WTC11 (cell line): Measurements from ENCODE around the gene MEFV. TPM values are rescaled to one million over a fixed set of nuclear protein-coding genes. Genes with fewer than 3 reads are reported as not detected.
A peak's percentile ranks its signal among the peaks of the same experiment; 100 is the strongest.

Experiments
- ATAC-seq: fragments of 200-7000 bp; cut with Tn5 transposase; 2 replicates; pipeline ENCODE4 v1.10.0; 2021; ENCODE audit warnings: mild to moderate bottlenecking, moderate library complexity
- CTCF ChIA-PET: fragments of 300-600 bp; sonication (Branson Sonifier 250); formaldehyde crosslinking; loops from one replicate; lab custom pipeline; 2021; ENCODE audit warnings: antibody characterized with exemption; lab: Charles Lee
- POLR2A ChIA-PET: fragments of 350-600 bp; sonication (Branson Sonifier 250); formaldehyde crosslinking; loops from one replicate; lab custom pipeline; 2021; ENCODE audit warnings: antibody characterized with exemption; lab: Charles Lee
- DNase-seq: peaks from one replicate; pipeline ENCODE4 v3.0.0; 2021; ENCODE audit warnings: low spot score
- H3K27ac Mint-ChIP-seq: 2 replicates; pipeline ENCODE4 v1.8.0; 2021; ENCODE audit warnings: mixed read lengths
- H3K27me3 Mint-ChIP-seq: 2 replicates; pipeline ENCODE4 v1.8.0; 2021; ENCODE audit warnings: low read depth, mild to moderate bottlenecking, moderate library complexity, mixed read lengths
- H3K36me3 Mint-ChIP-seq: 2 replicates; pipeline ENCODE4 v1.8.0; 2021; ENCODE audit warnings: mixed read lengths
- H3K4me1 Mint-ChIP-seq: 2 replicates; pipeline ENCODE4 v1.8.0; 2022; ENCODE audit warnings: mixed read lengths
- H3K4me3 Mint-ChIP-seq: 2 replicates; pipeline ENCODE4 v1.8.0; 2021; ENCODE audit warnings: mild to moderate bottlenecking, moderate library complexity, mixed read lengths
- H3K9me3 Mint-ChIP-seq: 2 replicates; pipeline ENCODE4 v1.8.0; 2021; ENCODE audit warnings: mixed read lengths
- AFF4 ChIP-seq: sonication (generic); formaldehyde crosslinking; IDR thresholded peaks from 2 replicates; pipeline ENCODE4 v1.8.1; 2023; ENCODE audit warnings: mild to moderate bottlenecking, missing genetic modification reagents, borderline replicate concordance
- ARID4B ChIP-seq: sonication (generic); formaldehyde crosslinking; IDR thresholded peaks from 2 replicates; pipeline ENCODE4 v1.8.0; 2023; ENCODE audit warnings: missing genetic modification reagents, mild to moderate bottlenecking, borderline replicate concordance
- CREM ChIP-seq: sonication (generic); formaldehyde crosslinking; IDR thresholded peaks from 2 replicates; pipeline ENCODE4 v1.8.1; 2022; ENCODE audit warnings: mild to moderate bottlenecking, missing genetic modification reagents, moderate library complexity
- CTCF ChIP-seq: fragments of 200-600 bp; IDR thresholded peaks from 2 replicates; pipeline ENCODE4 v1.8.0; 2022; ENCODE audit warnings: antibody characterized with exemption
- E2F1 ChIP-seq: sonication (generic); formaldehyde crosslinking; IDR thresholded peaks from 2 replicates; pipeline ENCODE4 v1.8.0; 2022; ENCODE audit warnings: mild to moderate bottlenecking, missing genetic modification reagents
- E2F5 ChIP-seq: sonication (generic); formaldehyde crosslinking; IDR thresholded peaks from 2 replicates; pipeline ENCODE4 v1.8.1; 2022; ENCODE audit warnings: mild to moderate bottlenecking, moderate library complexity, missing genetic modification reagents
- ELF4 ChIP-seq: sonication (generic); formaldehyde crosslinking; IDR thresholded peaks from 2 replicates; pipeline ENCODE4 v1.8.1; 2022; ENCODE audit warnings: low read depth, mild to moderate bottlenecking, moderate library complexity, missing genetic modification reagents
- FOXP1 ChIP-seq: sonication (generic); formaldehyde crosslinking; IDR thresholded peaks from 2 replicates; pipeline ENCODE4 v1.8.0; 2022; ENCODE audit warnings: missing genetic modification reagents, mild to moderate bottlenecking, moderate library complexity, borderline replicate concordance
- GABPB1 ChIP-seq: sonication (generic); formaldehyde crosslinking; IDR thresholded peaks from 2 replicates; pipeline ENCODE4 v1.8.1; 2023; ENCODE audit warnings: mild to moderate bottlenecking, missing genetic modification reagents
- JUN ChIP-seq: sonication (generic); formaldehyde crosslinking; IDR thresholded peaks from 2 replicates; pipeline ENCODE4 v1.8.0; 2023; ENCODE audit warnings: mild to moderate bottlenecking, missing genetic modification reagents
- NR1H2 ChIP-seq: sonication (generic); formaldehyde crosslinking; IDR thresholded peaks from 2 replicates; pipeline ENCODE4 v1.9.0; 2021; ENCODE audit warnings: mild to moderate bottlenecking, moderate library complexity, missing genetic modification reagents
- OVOL2 ChIP-seq: fragments of 250-450 bp; sonication (Bioruptor Pico); IDR thresholded peaks from 2 replicates; pipeline ENCODE4 v1.9.0; 2021; ENCODE audit warnings: mild to moderate bottlenecking, borderline replicate concordance
- PRDM15 ChIP-seq: sonication (generic); formaldehyde crosslinking; IDR thresholded peaks from 2 replicates; pipeline ENCODE4 v1.8.0; 2022; ENCODE audit warnings: missing genetic modification reagents
- RELA ChIP-seq: sonication (generic); formaldehyde crosslinking; IDR thresholded peaks from 2 replicates; pipeline ENCODE4 v1.8.1; 2022; ENCODE audit warnings: missing genetic modification reagents, mild to moderate bottlenecking, borderline replicate concordance
- TEAD1 ChIP-seq: sonication (generic); formaldehyde crosslinking; IDR thresholded peaks from 2 replicates; pipeline ENCODE4 v1.8.0; 2022; ENCODE audit warnings: mild to moderate bottlenecking, missing genetic modification reagents
- TP53 ChIP-seq: sonication (generic); formaldehyde crosslinking; IDR thresholded peaks from 2 replicates; pipeline ENCODE4 v1.8.1; 2023; ENCODE audit warnings: mild to moderate bottlenecking, missing genetic modification reagents
- USF2 ChIP-seq: sonication (generic); formaldehyde crosslinking; IDR thresholded peaks from 2 replicates; pipeline ENCODE4 v1.8.1; 2023; ENCODE audit warnings: mild to moderate bottlenecking, missing genetic modification reagents, moderate library complexity
- ZNF138 ChIP-seq: sonication (generic); formaldehyde crosslinking; conservative IDR thresholded peaks from 2 replicates; pipeline ENCODE4 v1.8.1; 2022; ENCODE audit warnings: mild to moderate bottlenecking, moderate library complexity, missing genetic modification reagents
- ZSCAN18 ChIP-seq: fragments of 250-450 bp; sonication (Bioruptor Pico); IDR thresholded peaks from 2 replicates; pipeline ENCODE4 v2.1.2; 2022; ENCODE audit warnings: mild to moderate bottlenecking, moderate library complexity
- total RNA-seq: library from RNA; stranded (reverse); gene quantifications from 3 replicates; pipeline ENCODE4 v1.2.3, GENCODE V29; 2021

The MEFV gene
- total RNA-seq, 1 experiment from 2014 or later: 0.09 TPM

- ChIA-PET POLR2A (interaction anchor here (0.5 to 1.4 kb wide), 2 partner anchors 12 to 56 kb away, joined by 3 to 4 read pairs; no protein-coding TSS in a partner anchor), CTCF (interaction anchor here (0.7 to 1.4 kb wide), 2 partner anchors 9 to 13 kb away, joined by 3 read pairs; partner anchors contain the start of genes TIGD7 and ZNF75A)
- Mint-ChIP-seq H3K27me3 (peaks cover 14% of the 10 kb centered on the region), H3K4me3 (peak overlapping the region; percentile 43), H3K9me3 (peaks cover 52% of the 10 kb centered on the region), H3K36me3 (peaks cover 63% of the 10 kb centered on the region), H3K4me1 (0 out of 2 replicates have a peak, but pooled peaks cover 3% of the 10 kb centered on the region), H3K27ac (peak overlapping the region; percentile 84; the same call in 1 of the 2 replicates)
- DNase-seq (peak; percentile 30), ATAC-seq (peak; percentile 77)
- TF ChIP-seq FOXP1: no peak
- TF ChIP-seq GABPB1 (CRISPR knock-in tag): no peak
- no peak for TF ChIP-seq TP53 (CRISPR knock-in tag)
- TF ChIP-seq AFF4 (CRISPR knock-in tag): no peak
- TF ChIP-seq NR1H2 (CRISPR knock-in tag): no peak
- TF ChIP-seq RELA (CRISPR knock-in tag): no peak
- no peak for TF ChIP-seq TEAD1
- no peak for TF ChIP-seq E2F5 (CRISPR knock-in tag)
- TF ChIP-seq OVOL2 (CRISPR knock-in tag): no peak
- no peak for TF ChIP-seq CREM (CRISPR knock-in tag)
- no peak for TF ChIP-seq JUN (CRISPR knock-in tag)
- no peak for TF ChIP-seq ELF4 (CRISPR knock-in tag)
- TF ChIP-seq USF2 (CRISPR knock-in tag): no peak
- no peak for TF ChIP-seq CTCF
- no peak for TF ChIP-seq PRDM15 (CRISPR knock-in tag)
- no peak for TF ChIP-seq ARID4B (CRISPR knock-in tag)
- TF ChIP-seq ZNF138: no peak
- TF ChIP-seq E2F1 (CRISPR knock-in tag): no peak
- no peak for TF ChIP-seq ZSCAN18 (CRISPR knock-in tag)
These were observed 39.4 kb upstream of the MEFV start for GRCh38 chr16:3295783-3296182.
